Measurements from ENCODE around the gene SNX25.

- TF ChIP-seq, protein P1, sequence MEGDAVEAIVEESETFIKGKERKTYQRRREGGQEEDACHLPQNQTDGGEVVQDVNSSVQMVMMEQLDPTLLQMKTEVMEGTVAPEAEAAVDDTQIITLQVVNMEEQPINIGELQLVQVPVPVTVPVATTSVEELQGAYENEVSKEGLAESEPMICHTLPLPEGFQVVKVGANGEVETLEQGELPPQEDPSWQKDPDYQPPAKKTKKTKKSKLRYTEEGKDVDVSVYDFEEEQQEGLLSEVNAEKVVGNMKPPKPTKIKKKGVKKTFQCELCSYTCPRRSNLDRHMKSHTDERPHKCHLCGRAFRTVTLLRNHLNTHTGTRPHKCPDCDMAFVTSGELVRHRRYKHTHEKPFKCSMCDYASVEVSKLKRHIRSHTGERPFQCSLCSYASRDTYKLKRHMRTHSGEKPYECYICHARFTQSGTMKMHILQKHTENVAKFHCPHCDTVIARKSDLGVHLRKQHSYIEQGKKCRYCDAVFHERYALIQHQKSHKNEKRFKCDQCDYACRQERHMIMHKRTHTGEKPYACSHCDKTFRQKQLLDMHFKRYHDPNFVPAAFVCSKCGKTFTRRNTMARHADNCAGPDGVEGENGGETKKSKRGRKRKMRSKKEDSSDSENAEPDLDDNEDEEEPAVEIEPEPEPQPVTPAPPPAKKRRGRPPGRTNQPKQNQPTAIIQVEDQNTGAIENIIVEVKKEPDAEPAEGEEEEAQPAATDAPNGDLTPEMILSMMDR (optimal IDR thresholded peaks at IDR 0.05 in 1 of 3, IDR thresholded peaks at IDR 0.05 in 1 of 3, conservative IDR thresholded peaks at IDR 0.05 in 1 of 3; ENCODE audit: extremely low read depth in 1 of 3, insufficient read depth in 2 of 3, low read length in 3 of 3): no peak
- no peak for TF ChIP-seq EZH2 (IDR thresholded peaks at IDR 0.05; ENCODE audit: low read length)
Measured at GRCh38 chr4:185270885-185271284, 61.5 kb downstream of the SNX25 start.
